ENCODE data around the gene TM4SF1. TPM values are rescaled to one million over a fixed set of nuclear protein-coding genes. Genes with fewer than 3 reads are reported as not detected.
"Not testable (repeated sequence)": the region's sequence is repeated elsewhere in the genome, so short reads cannot be mapped to it uniquely, and the experiment has no call there.

TM4SF1 gene
- total and polyA plus RNA-seq, 12 donors, result 31.5 to 164 (median 63.2) TPM

- DNase-seq, result no peak
- H3K36me3 ChIP-seq (replicated peaks in 1 of 2), result no peaks in the 10 kb centered on the region
- no peak overlapping the region for H3K27ac ChIP-seq
- H3K4me3 ChIP-seq, result no peak overlapping the region
- TF ChIP-seq CTCF (IDR thresholded peaks at IDR 0.05) (no peak), POLR2A (IDR thresholded peaks at IDR 0.05) (no peak)
- no peaks in the 10 kb centered on the region for H3K27me3 ChIP-seq
- intact Hi-C loops (cut with DNase I), result no loop called here
- no peaks in the 10 kb centered on the region for H3K9me3 ChIP-seq (replicated peaks in 1 of 3)
- 63 to 79% (median 71%) methylated on average over 5 to 6 of the region's 6 CpGs for WGBS, 4 donors
- peaks cover 0 to 5% of the 10 kb centered on the region in 2 donors for H3K4me1 ChIP-seq (replicated peaks in 1 of 2)
These were observed 4.0 kb upstream of the TM4SF1 start for GRCh38 chr3:149381173-149382100.

GRCh38 chr3:149380220-149380619 is 2.8 kb upstream of the TM4SF1 start:
- DNase-seq; intact Hi-C loops (cut with DNase I); H3K4me3 ChIP-seq; H3K4me1 ChIP-seq (replicated peaks in 1 of 2); H3K9me3 ChIP-seq (replicated peaks in 1 of 3); H3K27ac ChIP-seq; H3K36me3 ChIP-seq (replicated peaks in 1 of 2); H3K27me3 ChIP-seq: not testable (repeated sequence)
- WGBS, 4 donors, result 94 to 96% methylated on average over 5 to 20 of the region's 32 CpGs; no CpG with 5 or more reads in 2 of the 4 donors

GRCh38 chr3:149378478-149379309 is 1.2 kb upstream of the TM4SF1 start:
- H3K4me1 ChIP-seq (replicated peaks in 1 of 2), result peaks cover 0 to 7% of the 10 kb centered on the region in 2 donors
- TF ChIP-seq CTCF (IDR thresholded peaks at IDR 0.05), result no peak
- TF ChIP-seq POLR2A (IDR thresholded peaks at IDR 0.05), result no peak
- intact Hi-C loops (cut with DNase I), result no loop called here
- H3K36me3 ChIP-seq (replicated peaks in 1 of 2), result no peaks in the 10 kb centered on the region
- no peak overlapping the region for H3K4me3 ChIP-seq
- DNase-seq, result no peak
- no peaks in the 10 kb centered on the region for H3K9me3 ChIP-seq (replicated peaks in 1 of 3)
- H3K27me3 ChIP-seq, result no peaks in the 10 kb centered on the region
- peak overlapping the region in 2 of 5 donors; percentile 38 to 45 for H3K27ac ChIP-seq
- WGBS, 4 donors, result 89 to 95% (median 92%) methylated on average over 9 of the region's 9 CpGs

- Histone ChIP-seq H3K4me1 (replicated peaks in 1 of 2) (peaks cover 0 to 7% of the 10 kb centered on the region in 2 donors), H3K27me3 (no peaks in the 10 kb centered on the region), H3K4me3 (peak overlapping the region in 2 of 4 donors; percentile 0 to 60), H3K36me3 (replicated peaks in 1 of 2) (no peaks in the 10 kb centered on the region), H3K9me3 (replicated peaks in 1 of 3) (no peaks in the 10 kb centered on the region), H3K27ac (peak overlapping the region; percentile 5 to 88 (median 48))
- TF ChIP-seq CTCF (IDR thresholded peaks at IDR 0.05) (no peak), POLR2A (IDR thresholded peaks at IDR 0.05) (no peak)
- intact Hi-C loops (cut with DNase I), result no loop called here
- DNase-seq, result no peak
- 47 to 58% (median 55%) methylated on average over 8 of the region's 8 CpGs for WGBS, 4 donors
These were observed 586 bp downstream of the TM4SF1 start for GRCh38 chr3:149376718-149377407.
